ENCODE data around the gene IFT80. TPM values are rescaled to one million over a fixed set of nuclear protein-coding genes. Genes with fewer than 3 reads are reported as not detected.
"Not testable (repeated sequence)": the region's sequence is repeated elsewhere in the genome, so short reads cannot be mapped to it uniquely, and the experiment has no call there.

The IFT80 gene
- total RNA-seq, 4 donors from 2014 or later, result 19.5 to 57.5 (median 31.6) TPM

DNA sequence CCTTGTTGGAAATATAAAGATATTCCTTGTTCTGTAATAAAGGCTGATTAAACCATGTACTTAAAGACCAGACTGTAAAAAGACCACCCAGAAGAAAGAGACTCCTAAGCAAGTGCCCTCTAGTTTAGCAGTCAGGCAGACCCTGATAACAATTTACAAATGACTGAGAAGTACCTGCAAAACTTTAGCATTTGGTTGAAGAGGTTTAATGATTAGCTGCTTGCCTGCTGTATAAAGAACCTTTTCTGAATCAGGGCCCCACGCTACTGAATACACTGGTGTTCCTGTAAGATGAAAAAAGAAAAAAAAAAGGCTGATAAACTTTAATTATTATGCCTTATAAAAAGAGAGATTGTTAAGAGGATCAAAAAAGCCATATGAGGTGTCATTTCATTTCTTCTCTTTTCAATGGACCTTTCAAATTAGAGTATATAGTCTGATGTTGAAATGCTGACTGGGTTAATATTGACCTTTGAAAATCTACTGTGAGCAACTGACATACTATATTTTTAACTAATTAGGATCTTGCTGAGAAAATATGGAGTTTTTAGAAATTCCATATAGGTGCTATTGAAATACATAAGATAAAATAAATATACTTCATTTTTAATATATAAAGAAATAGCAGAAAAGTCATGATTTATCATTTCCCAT lies 33.0 kb downstream of the IFT80 start:
- Histone ChIP-seq H3K4me1 (no peaks in the 10 kb centered on the region), H3K27me3 (no peaks in the 10 kb centered on the region), H3K9me3 (no peaks in the 10 kb centered on the region), H3K4me3 (no peak overlapping the region), H3K36me3 (peaks cover 0 to 30% (median 0%) of the 10 kb centered on the region in 3 donors), H3K27ac (no peak overlapping the region)
- DNase-seq (ENCODE audit: low spot score in 2 of 2), result no peak
- 90 to 91% methylated on average over 1 of the region's 1 CpG for WGBS, 2 donors
- TF ChIP-seq POLR2A (IDR thresholded peaks at IDR 0.05), result no peak
- TF ChIP-seq, protein P1, sequence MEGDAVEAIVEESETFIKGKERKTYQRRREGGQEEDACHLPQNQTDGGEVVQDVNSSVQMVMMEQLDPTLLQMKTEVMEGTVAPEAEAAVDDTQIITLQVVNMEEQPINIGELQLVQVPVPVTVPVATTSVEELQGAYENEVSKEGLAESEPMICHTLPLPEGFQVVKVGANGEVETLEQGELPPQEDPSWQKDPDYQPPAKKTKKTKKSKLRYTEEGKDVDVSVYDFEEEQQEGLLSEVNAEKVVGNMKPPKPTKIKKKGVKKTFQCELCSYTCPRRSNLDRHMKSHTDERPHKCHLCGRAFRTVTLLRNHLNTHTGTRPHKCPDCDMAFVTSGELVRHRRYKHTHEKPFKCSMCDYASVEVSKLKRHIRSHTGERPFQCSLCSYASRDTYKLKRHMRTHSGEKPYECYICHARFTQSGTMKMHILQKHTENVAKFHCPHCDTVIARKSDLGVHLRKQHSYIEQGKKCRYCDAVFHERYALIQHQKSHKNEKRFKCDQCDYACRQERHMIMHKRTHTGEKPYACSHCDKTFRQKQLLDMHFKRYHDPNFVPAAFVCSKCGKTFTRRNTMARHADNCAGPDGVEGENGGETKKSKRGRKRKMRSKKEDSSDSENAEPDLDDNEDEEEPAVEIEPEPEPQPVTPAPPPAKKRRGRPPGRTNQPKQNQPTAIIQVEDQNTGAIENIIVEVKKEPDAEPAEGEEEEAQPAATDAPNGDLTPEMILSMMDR (IDR thresholded peaks at IDR 0.05), result no peak
- TF ChIP-seq EP300 (IDR thresholded peaks at IDR 0.05), result no peak

DNA sequence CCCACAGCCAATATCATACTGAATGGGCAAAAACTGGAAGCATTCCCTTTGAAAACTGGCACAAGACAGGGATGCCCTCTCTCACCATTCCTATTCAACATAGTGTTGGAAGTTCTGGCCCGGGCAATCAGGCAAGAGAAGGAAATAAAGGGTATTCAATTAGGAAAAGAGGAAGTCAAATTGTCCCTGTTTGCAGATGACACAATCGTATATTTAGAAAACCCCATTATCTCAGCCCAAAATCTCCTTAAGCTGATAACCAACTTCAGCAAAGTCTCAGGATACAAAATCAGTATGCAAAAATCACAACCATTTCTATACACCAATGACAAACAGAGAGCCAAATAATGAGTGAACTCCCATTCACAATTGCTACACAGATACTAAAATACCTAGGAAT lies 36.1 kb downstream of the IFT80 start:
- peaks cover 0 to 54% (median 0%) of the 10 kb centered on the region in 3 donors for H3K36me3 ChIP-seq
- not testable (repeated sequence) for H3K27me3 ChIP-seq; H3K27ac ChIP-seq; H3K9me3 ChIP-seq; H3K4me1 ChIP-seq; DNase-seq (ENCODE audit: low spot score in 2 of 2); H3K4me3 ChIP-seq
- 86 to 87% methylated on average over 2 of the region's 2 CpGs for WGBS, 2 donors

DNA sequence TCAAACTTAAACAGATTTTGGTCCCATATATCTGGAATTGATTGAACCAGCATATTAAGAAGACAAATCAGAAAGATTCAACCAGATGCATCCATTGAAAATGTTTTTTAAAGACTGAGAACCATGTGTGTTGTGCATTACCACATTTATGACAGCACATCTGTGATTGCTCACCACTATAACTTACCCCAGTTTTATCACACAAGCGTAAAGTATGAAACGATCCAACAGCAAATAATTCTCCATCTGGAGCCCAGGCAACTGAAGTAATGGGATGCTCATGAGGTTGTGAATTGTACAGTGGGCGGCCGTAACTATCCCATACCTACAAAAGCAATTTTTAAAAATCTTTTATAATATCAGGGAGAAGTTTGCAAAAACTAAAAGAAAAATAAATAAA lies 43.2 kb downstream of the IFT80 start:
- DNase-seq (ENCODE audit: low spot score in 2 of 2), result no peak
- H3K27ac ChIP-seq, result no peak overlapping the region
- H3K27me3 ChIP-seq, result no peaks in the 10 kb centered on the region
- H3K4me3 ChIP-seq, result no peak overlapping the region
- no peaks in the 10 kb centered on the region for H3K4me1 ChIP-seq
- H3K9me3 ChIP-seq, result no peaks in the 10 kb centered on the region
- peaks cover 0 to 62% (median 0%) of the 10 kb centered on the region in 3 donors for H3K36me3 ChIP-seq
- TF ChIP-seq EP300 (IDR thresholded peaks at IDR 0.05) (no peak), POLR2A (IDR thresholded peaks at IDR 0.05) (no peak)
- TF ChIP-seq, protein P1 (IDR thresholded peaks at IDR 0.05), result no peak
- 92 to 93% methylated on average over 4 of the region's 4 CpGs for WGBS, 2 donors

- DNase-seq (ENCODE audit: low spot score in 2 of 2), result no peak
- Histone ChIP-seq H3K9me3 (no peaks in the 10 kb centered on the region), H3K27me3 (no peaks in the 10 kb centered on the region), H3K36me3 (peaks cover 0 to 6% (median 0%) of the 10 kb centered on the region in 3 donors), H3K27ac (no peak overlapping the region), H3K4me1 (peaks cover 0 to 15% (median 0%) of the 10 kb centered on the region in 4 donors), H3K4me3 (no peak overlapping the region)
- 22% methylated on average over 2 of the region's 2 CpGs for WGBS, 2 donors
- TF ChIP-seq EP300 (IDR thresholded peaks at IDR 0.05), result no peak
- TF ChIP-seq, protein P1 (IDR thresholded peaks at IDR 0.05), result no peak
Measured at GRCh38 chr3:160346511-160346910, 52.5 kb downstream of the IFT80 start.

GRCh38 chr3:160343132-160343531 lies 55.9 kb downstream of the IFT80 start:
- 16 to 19% methylated on average over 1 of the region's 1 CpG for WGBS, 2 donors

More at GRCh38 chr3:160343132-160343531, 55.9 kb downstream of the IFT80 start:
- no peaks in the 10 kb centered on the region for H3K27me3 ChIP-seq
- H3K4me1 ChIP-seq, result peaks cover 0 to 15% (median 0%) of the 10 kb centered on the region in 4 donors
- DNase-seq (ENCODE audit: low spot score in 2 of 2), result no peak
- peaks cover 0 to 6% (median 0%) of the 10 kb centered on the region in 3 donors for H3K36me3 ChIP-seq
- H3K9me3 ChIP-seq, result peaks cover 0 to 2% (median 0%) of the 10 kb centered on the region in 4 donors
- no peak overlapping the region for H3K27ac ChIP-seq
- TF ChIP-seq, protein P1 (IDR thresholded peaks at IDR 0.05), result peak in 3 of 5 experiments; percentile 14 to 27 (median 15)
- no peak for TF ChIP-seq EP300 (IDR thresholded peaks at IDR 0.05)
- no peak overlapping the region for H3K4me3 ChIP-seq
